Mesenteric fat pad (tissue), 1 donor: Measurements from ENCODE around the gene SYT11. TPM values are rescaled to one million over a fixed set of nuclear protein-coding genes. Genes with fewer than 3 reads are reported as not detected.
"Not testable (repeated sequence)": the region's sequence is repeated elsewhere in the genome, so short reads cannot be mapped to it uniquely, and the experiment has no call there.

Source experiments
- DNase-seq: peaks from one replicate; pipeline ENCODE4 v3.0.0-alpha.2; 2020; ENCODE audit warnings: low spot score
- long read RNA-seq: library from polyadenylated mRNA; unstranded; transcript quantifications from one replicate; pipeline ENCODE4 v2.0.0, GENCODE V29; 2020
- total RNA-seq: library from RNA; stranded (reverse); fragmentation: NEBNext Ultra II Directional; extraction: Animal tissue kit (Norgen Biotek cat#: 25700); gene quantifications from one replicate; pipeline ENCODE4 v1.2.1, GENCODE V29; 2021
- donor health status: DM: yes; HTN: yes; CAD: no.

Gene SYT11, protein sequence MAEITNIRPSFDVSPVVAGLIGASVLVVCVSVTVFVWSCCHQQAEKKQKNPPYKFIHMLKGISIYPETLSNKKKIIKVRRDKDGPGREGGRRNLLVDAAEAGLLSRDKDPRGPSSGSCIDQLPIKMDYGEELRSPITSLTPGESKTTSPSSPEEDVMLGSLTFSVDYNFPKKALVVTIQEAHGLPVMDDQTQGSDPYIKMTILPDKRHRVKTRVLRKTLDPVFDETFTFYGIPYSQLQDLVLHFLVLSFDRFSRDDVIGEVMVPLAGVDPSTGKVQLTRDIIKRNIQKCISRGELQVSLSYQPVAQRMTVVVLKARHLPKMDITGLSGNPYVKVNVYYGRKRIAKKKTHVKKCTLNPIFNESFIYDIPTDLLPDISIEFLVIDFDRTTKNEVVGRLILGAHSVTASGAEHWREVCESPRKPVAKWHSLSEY
- total RNA-seq, result 6.1 TPM
- long read RNA-seq, full-length matches to known transcripts, result 1 of 4 reads
- long read RNA-seq, partial matches to known transcripts, result 0 of 4 reads
- long read RNA-seq, other reads (novel, unspliced or antisense), result 3 of 4 reads

DNA sequence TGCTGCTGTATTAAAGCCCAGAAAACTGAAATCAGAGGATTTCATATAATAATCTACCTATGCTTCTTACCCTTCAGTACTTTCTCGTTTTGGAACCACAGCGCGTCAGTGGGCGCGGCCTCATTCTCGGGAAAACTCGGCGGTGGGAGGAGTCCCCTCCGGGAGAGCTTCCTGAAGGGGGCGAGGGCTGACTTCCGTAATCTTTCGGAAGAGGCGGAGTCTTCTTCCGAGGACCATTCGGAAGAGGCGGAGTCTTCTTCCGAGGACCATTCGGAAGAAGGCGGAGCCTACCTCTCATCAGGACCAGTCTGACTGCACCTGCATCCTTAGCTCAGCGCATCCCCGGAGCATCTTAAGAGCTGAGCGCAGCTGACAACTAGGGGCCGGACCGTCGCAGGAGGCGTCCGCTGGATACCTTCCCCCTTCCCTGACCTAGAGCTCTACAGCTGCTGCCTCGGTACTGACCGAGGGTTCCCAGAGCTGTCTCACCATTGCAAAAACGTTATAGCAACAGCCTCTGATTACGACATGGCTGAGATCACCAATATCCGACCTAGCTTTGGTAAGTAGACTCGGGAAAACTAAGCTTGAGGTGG, at the start of gene SYT11:
TSS of gene SYT11 (plus strand) at position 334 of the 596 bp plus-strand sequence. CDS start at position 529, 195 bp downstream.
- DNase-seq, result peak; percentile 96

DNA sequence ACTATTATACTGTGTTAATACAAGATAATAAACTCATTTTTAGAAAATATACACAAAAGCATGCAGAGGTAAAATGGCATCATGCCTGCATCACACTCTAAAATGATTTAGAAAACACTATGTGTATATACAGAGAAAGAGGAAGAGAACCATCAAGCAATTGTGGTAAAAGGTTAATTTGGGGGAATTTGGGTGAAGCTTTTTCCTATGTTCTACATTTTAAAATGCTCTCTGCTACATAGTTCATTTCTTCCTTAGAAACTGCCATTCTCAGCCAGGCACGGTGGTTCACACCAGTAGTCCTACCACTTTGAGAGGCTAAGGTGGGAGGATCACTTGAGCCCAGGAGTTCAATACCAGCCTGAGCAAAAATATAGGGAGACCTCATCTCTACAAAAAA, 46.5 kb upstream of the SYT11 start:
- DNase-seq, result no peak

DNA sequence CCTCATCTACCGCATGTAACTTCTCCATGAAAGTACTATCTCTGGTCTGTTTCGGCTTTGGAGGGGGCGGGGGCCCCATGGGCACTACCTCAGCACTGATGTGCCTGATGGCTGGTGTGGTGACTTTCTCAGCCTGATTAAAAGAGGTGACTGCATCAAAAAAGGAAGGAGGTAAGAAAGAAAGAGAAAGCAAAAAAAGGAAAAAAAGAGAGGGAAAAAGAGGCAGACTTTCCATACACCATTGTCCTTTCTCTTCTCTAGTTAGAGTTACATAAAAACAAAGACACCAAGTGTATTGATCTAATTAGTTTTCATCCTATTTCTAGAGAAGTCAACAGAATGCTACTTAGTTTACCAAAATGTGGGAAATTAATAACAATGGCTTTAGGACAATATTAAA, 45.7 kb upstream of the SYT11 start:
- no peak for DNase-seq

DNA sequence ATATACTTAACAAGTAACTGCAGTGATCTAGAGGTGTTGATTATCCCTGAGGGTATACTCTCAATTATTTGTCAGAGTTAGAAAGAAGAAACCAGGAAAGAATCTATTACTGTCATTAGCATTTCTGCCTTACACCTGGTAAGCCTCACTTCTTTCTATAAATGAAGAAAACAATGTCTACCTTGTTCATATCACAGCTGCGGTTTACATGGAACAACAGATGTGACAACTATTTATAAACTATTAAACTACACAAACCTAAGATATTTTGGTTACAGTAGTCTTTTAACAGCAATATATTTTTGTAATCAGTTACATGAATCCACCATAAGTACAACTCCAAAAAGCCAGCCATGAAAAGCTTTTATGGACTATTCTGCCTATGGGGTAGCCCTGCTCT, 43.0 kb upstream of the SYT11 start:
- no peak for DNase-seq

DNA sequence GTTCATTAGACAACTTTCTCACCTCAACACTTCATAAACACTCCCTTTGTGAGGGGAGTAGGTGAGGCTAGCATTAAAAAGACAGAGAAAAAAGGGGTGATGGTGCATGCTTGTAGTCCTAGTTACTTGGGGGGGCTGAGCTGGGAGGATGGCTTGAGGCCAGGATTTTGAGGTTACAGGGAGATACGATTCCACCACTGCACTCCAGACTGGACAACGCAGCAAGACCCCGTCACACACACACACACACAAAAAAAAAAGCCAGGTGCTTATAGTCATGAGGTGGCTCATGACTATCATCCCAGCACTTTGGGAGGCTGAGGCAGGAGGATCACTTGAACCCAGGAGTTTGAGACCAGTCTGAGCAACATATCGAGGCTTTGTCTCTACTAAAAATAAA, 31.9 kb upstream of the SYT11 start:
- DNase-seq, result no peak

DNA sequence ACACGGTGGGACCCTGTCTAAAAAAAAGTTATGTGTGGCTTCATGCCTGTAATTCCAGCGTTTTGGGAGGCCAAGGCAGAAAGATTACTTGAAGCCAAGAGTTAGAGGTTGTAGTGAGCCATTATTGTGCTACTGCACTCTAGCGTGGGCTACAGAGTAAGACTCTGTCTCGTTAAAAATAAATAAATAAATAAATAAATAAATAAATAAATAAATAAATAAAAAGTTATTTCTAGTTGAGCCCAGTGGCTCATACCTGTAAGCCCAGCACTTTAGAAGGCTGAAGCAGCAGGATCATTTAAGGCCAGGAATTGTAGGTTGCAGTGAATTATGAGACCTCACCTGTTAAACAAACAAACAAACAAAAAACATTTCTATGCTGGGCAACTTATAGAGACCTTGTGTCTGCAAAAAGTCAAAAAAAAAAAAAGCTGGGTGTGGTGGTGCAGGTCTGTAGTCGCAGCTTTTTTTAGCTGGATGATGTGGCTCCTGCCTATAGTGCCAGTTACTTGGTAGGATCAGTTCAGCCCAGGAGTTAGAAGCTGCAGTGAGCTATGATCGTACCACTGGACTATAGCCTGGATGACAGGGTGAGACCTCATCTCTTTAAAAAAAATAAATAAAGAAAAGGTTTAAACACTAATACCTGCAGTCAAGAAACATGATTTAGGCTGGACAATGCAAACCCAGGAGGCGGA, 27.9 kb upstream of the SYT11 start:
- no peak for DNase-seq

DNA sequence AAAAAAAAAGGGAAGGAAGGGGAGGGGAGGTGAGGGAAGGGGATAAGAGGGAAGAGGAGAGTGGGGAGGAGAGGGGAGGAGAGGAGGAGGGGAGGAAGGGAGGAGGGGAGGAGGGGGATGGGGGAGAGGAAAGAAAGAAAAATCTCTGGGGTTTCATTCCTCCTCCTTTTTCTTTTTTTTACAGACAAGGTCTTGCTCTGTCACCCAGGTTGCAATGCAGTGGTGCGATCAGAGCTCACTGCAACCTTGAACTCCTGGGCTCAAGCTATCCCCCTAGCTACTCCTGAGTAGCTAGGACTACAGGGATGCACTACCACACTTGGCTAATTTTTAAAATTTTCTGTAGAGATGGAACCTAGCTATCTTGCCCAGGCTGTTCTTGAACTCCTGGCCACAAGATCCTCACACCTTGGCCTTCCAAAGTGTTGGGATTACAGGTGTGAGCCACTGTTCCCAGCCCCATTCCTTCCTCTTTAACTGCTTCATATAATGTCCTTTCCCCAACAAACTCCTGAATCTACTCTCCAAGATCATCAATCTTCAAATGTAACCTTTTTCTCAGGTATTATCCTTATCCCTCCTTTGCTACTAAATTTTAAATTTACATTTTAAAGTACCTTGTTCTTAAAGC, 25.6 kb upstream of the SYT11 start:
- DNase-seq, result no peak

DNA sequence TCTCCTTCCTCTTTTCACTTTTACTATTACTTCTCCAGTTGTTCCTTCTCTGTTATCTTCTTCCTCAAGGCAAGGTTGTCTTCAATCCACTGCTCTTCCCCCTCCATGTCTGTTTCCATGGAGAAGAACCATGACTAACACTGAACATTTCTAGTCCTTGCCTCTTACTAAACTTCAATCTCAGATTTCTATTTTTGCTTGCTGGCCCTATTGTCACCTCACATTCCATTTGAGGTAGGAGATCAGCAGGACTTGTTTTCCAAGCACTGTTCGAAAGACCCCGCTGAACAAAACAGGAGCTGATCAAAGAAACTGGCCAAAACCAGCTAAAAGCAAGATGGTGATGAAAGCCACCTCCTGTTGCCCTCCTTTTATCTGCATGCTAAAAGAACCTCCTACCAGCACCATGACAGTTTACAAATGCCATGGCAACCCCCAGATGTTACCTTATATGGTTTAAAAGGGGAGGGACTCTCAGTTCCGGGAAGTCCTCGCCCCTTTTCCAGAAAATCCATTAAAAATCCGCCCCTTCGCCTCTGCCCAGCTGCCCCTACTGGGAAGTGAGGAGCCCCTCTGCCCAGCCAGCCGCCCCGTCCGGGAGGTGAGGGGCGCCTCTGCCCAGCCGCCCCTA, 25.0 kb upstream of the SYT11 start:
- no peak for DNase-seq

DNA sequence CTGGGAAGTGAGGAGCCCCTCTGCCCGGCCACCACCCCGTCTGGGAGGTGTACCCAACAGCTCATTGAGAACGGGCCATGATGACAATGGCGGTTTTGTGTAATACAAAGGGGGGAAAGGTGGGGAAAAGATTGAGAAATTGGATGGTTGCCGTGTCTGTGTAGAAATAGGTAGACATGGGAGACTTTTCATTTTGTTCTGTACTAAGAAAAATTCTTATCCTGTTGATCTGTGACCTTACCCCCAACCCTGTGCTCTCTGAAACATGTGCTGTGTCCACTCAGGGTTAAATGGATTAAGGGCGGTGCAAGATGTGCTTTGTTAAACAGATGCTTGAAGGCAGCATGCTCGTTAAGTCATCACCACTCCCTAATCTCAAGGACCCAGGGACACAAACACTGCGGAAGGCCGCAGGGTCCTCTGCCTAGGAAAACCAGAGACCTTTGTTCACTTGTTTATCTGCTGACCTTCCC, 24.4 kb upstream of the SYT11 start:
- DNase-seq, result not testable (repeated sequence)

DNA sequence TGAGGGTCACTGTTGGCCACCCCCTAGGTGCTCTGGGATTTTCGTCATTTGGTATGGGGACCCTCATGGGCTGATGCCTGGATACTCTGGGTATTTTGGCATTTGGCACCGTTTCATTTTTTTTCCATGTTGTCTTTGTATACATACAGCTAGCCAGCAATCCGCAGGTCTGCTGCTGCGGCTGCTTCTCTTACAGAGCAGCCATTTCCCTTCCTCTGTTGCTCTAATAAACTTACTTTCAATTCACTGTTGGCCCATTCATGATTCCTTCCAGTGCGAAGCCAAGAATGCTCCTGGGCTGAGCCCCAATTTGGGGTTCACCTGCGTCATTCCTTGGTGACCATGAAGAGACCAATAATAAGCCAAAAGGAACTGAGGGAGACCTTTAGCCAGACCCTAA, 23.8 kb upstream of the SYT11 start:
- no peak for DNase-seq

DNA sequence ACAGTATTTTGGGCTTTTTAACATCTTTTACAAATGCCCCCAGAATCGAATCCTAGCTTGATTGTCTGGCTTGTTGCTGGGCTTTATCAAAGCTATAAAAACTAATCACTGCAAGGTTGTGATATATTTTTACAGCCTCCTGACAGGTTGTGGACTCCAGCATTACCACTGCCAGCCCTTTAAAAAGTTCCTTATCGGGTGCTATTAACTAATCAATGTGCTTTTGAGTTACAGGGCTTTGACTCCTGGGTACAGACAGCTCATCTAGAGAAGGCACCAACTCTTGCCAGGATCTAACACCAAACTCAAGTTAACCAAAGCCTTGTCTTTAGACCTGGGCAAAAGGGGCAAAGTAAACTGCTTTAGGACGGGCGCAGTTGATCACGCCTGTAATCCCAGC, 19.0 kb upstream of the SYT11 start:
- DNase-seq, result no peak

DNA sequence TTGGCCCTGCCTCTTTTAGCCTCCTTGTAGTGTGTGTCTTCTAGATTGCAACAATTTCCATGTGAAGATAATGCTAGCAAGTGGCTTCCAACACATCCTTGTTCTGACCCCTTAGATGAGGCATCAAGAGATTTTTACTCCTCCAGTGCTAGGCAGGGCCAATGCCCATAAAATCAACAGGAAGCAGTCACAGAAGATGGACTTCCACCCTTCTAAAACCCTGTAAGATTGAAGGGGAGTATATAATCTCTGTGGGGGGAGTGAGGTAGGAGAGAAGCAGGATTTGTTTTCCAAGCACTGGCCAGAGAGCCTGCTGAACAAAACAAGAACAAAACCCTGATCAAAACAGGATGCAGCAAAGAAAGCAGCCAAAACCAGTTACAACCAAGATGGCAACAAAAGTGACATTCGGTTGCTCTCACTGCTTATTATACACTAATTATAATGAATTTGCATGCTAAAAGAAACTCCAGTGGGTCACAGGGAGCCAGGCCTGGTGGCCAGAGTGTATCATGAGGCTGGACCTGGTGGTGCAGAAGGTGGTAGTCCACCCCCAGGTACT, 14.4 kb upstream of the SYT11 start:
- DNase-seq, result no peak

DNA sequence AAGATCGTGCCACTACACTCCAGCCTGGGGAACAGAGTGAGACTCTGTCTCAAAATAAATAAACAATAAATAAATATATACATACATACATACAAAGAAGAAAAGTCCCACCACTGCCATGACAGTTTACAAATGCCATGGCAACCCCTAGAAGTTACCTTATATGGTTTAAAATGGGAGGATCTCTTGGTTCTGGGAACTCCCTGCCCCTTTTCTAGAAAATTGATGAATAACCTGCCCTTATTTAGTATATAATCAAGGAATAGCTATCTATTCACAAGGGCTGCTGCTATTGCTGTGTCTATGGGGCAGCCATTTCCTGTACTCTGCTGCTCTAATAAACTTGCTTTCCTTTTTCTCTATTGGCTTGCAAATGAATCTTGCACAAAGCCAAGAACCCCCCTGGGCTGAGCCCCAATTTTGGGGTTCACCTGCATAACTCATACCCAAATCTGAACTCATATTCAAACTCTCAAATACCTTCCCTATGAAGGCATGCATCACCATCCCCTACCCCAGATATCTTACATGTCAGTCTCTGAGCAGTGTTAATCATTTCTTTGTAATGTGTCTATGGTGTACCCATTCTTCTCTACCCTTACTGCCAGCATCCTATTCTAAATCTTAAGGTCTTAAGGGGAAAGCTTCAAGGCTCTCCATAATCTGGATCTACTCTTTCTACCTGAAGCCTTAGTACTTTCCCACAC, 11.4 kb upstream of the SYT11 start:
- no peak for DNase-seq

DNA sequence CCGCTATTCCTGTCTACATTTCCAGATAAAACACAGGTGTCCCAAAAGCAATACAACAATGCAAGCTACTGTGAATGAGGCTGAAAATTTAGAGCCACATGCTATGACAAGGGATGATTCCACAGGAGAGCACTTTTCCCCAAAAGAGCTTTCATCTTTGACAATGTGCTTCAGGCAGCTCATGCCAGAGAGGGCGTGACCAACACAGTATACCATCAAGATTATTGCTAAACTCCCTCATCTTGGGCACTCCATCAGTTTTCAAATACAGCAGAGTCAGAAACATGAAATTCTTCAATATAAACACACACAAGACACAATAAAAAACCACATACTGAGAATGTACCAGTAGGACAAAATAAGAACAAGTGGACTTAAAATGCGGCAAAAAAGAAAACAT, 9.0 kb upstream of the SYT11 start:
- DNase-seq, result no peak

DNA sequence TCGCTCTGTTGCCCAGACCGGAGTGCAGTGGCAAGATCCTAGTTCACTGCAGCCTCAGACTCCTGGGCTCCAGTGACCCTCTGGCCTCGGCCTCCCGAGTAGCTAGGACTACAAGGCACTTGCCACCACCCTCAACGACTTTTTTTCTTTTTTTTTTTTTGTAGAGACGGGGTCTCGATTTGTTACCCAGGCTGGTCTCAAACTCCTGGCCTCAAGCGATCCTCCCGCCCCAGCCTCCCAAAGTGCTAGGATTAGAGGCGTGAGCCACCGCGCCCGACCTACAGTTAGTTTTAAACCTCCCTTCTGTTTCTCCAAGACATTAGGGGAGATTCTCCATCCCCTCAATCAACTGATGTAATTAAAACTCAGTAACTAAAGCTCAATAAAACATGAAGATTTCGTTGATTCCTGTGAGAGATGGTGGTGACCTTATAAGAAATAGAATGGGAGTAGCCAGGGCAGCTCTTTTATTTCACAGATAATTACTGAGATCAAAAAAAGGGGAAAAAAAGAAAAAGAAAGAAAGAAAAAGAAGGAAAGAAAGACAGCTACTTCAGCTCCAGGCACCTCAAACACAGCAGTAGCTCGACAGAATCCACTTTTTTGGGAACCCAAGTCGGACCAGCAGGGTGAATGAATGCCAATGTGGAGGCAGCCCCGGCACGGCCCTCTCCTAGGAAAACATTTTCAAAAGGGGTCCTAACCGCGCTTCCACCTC, 3.0 kb upstream of the SYT11 start:
- DNase-seq, result no peak

DNA sequence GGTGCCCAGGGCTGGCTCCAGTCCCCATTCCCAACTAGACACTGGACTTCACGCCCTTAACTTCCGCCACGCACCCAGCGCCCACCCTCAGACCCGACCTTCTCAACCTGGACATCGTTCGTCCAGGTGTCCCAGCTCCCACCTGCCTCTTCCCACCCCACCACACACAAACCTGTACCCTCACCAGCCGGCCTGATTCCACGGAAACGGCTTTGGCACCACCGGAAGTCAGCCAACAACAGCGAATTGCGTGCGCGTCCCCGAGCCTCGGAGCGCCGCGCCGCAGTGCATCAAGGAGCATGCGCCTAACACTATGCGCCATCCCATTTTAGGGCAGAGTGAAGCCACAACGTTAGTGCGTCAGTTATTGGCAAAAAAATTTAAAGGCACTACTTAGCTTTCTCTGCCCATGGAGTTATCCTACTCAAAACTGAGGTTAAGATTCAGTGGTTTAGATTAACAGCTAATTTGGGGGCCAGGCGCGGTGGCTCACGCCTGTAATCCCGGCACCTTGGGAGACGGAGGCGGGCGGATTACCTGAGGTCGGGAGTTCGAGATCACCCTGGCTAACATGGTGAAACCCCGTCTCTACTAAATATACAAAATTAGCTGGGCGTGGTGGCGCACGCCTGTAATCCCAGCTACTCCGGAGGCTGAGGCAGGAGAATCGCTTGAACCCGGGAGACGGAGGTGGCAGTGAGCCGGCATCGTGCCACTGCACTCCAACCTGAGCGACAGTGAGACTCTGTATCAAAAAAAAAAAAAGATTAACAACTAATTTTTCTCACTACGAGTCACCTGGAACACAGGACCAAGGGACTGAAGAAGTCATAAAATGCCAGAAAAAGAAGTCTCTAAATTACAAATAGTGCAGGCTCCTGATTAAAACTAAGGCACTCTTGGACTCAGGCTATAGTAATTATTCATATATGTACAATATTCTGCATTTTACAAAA, 2.1 kb upstream of the SYT11 start, which contains the start of gene GON4L:
TSS of gene GON4L (minus strand) at position 240 of the 956 bp plus-strand sequence. CDS start 3,434 bp downstream, outside the sequence.
- peak; percentile 96 for DNase-seq

DNA sequence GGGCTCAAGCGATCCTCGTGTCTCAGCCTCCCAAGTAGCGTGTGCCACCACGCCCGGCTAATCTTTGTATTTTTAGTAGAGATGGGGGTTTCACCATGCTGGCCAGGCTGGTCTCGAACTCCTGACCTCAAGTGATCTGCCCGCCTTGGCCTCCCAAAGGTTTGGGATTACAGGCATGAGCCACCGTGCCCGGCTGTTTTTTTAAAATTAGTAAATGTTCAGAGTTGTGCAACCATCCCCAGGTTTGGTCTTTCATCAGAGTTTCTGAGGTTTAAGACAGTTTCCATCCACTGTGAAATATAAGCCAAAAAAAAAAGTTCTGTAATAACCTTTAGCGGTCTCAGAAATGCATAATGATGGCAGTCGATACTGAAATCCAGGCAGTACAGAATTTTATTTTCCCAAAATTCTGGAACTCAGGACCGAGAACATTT, 550 bp upstream of the SYT11 start:
- DNase-seq, result no peak
